Liver (tissue), 3 donors: ENCODE data around the gene CD300H.

Experiments
- ATF3 ChIP-seq: IDR thresholded peaks from 2 replicates; pipeline ENCODE4 v1.6.1; 2016; ENCODE audit warnings: antibody characterized with exemption
- CTCF ChIP-seq: fragments of 150-350 bp; IDR thresholded peaks from 2 replicates; pipeline ENCODE4 v1.5.1; 2017; ENCODE audit warnings: improper control_type of control experiment, low read depth, low read length; ENCODE audit not compliant: missing input control
- HNF4A ChIP-seq, 2 donors: conservative IDR thresholded peaks; 2 replicates each; pipeline ENCODE4 v1.6.1; 2016; ENCODE audit warnings: antibody characterized with exemption in 2 of 2, mild to moderate bottlenecking in 2 of 2
- MAX ChIP-seq: IDR thresholded peaks from 2 replicates; pipeline ENCODE4 v1.6.1; 2016; ENCODE audit warnings: antibody characterized with exemption
- RAD21 ChIP-seq, 2 donors: IDR thresholded peaks; 2 replicates each; pipeline ENCODE4 v1.6.1; 2016; ENCODE audit warnings: antibody characterized with exemption in 2 of 2, mild to moderate bottlenecking in 2 of 2
- REST ChIP-seq: IDR thresholded peaks from 2 replicates; pipeline ENCODE4 v1.6.1; 2016; ENCODE audit warnings: antibody characterized with exemption, mild to moderate bottlenecking
- RXRA ChIP-seq, 2 donors: IDR thresholded peaks; 2 replicates each; pipeline ENCODE4 v1.6.1; 2017 to 2018; ENCODE audit warnings: antibody characterized with exemption in 2 of 2, mild to moderate bottlenecking in 1 of 2
- SP1 ChIP-seq: IDR thresholded peaks from 2 replicates; pipeline ENCODE4 v1.6.1; 2018; ENCODE audit warnings: antibody characterized with exemption, mild to moderate bottlenecking
- TAF1 ChIP-seq: conservative IDR thresholded peaks from 2 replicates; pipeline ENCODE4 v1.6.1; 2016; ENCODE audit warnings: antibody characterized with exemption, mild to moderate bottlenecking
- YY1 ChIP-seq: IDR thresholded peaks from 2 replicates; pipeline ENCODE4 v1.6.1; 2016; ENCODE audit warnings: antibody characterized with exemption, mild to moderate bottlenecking
- donor health status: healthy.
- donor health status: healthy.

GRCh38 chr17:74513987-74514631 is 53.2 kb downstream of the CD300H start:
- TF ChIP-seq RXRA (IDR thresholded peaks at IDR 0.05) (no peak), ATF3 (no peak), SP1 (no peak), REST (no peak), YY1 (no peak), CTCF (no peak), TAF1 (no peak), HNF4A (conservative IDR thresholded peaks at IDR 0.05) (no peak), MAX (no peak), RAD21 (IDR thresholded peaks at IDR 0.05) (no peak)
